ENCODE measurements around the gene APOL6.
"Not testable (repeated sequence)": the region's sequence is repeated elsewhere in the genome, so short reads cannot be mapped to it uniquely, and the experiment has no call there.

Gene APOL6

DNA sequence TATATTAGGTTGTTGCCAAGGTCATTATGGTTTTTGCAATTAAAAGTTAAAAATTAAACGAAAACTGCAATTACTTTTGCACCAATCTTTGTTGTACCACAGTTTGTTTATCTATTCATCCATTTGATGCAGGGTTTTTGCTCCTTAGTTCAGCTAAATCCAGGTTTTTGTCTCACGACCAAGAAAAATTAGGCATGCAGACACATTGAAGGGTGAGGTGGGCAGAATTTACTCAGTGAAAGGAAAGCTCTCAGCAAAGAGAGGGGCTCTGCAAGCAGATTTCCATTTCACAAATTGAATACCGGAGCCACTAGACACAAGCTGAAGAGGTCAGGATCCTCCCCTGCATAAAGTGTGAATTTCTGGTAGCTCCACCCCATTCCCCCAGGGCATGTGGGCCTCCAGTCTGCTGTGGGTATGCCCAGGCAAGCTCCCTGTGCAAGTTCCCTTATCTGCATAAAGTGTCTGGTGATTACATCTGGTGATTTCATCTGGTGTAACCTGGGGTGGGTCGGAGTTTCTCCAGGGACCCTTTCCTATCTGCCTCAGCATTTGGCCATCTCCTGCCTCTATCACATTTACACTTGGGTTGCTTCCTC, 33.3 kb downstream of the APOL6 start:
- no peak for DNase-seq

DNA sequence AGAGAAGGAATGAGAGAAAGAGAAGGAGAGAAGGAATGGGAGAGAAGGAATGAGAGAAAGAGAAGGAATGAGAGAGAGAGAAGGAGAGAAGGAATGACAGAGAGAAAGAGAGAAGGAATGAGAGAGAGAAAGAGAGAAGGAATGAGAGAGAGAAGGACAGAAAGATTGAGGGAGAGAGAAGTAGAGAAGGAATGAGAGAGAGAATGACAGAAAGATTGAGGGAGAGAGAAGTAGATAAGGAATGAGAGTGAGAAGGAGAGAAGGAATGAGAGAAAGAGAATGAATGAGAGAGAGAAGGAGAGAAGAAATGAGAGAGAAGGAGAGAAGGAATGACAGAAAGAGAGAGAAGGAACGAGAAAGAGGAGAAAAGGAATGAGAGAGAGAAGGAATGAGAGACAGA, 35.3 kb downstream of the APOL6 start:
- DNase-seq = no peak

DNA sequence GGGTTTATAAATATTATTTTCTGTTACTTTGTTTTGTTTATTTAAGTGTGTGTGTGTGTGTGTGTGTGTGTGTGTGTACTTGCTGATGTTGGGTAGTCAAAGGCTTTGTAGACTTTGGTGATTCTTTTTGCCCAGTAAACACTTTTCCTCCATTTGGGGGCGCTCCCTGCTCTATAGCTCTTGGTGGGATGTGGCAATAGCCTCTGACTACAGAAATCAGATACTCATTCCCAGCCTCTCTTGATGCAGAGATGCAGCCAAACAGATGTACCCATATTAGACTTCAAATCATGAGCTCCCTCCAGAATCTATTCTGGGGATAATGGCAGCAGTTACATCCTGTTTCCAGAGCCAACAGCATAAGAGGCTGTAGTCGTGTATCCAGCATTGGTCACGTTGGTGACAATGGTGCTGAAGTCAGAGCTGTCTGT, 36.0 kb downstream of the APOL6 start:
- DNase-seq = peak; percentile 41

DNA sequence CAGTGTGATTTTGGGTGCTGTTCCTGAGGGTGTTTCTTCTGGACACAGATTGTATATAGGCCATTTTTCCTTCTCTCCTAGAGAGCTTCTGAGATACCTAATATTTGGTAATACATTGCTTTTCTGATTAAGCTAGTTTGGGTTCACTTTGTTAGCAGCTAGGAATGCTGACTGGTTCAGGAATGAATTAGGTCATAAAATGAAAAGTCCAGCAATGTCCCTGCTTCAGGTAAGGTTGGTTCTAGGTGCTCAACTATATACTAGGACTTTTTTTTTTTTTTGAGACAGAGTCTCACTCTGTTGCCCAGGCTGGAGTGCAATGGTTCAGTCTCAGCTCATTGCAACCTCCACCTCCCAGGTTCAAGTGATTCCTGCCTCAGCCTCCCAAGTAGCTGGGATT, 36.5 kb downstream of the APOL6 start:
- no peak for DNase-seq

DNA sequence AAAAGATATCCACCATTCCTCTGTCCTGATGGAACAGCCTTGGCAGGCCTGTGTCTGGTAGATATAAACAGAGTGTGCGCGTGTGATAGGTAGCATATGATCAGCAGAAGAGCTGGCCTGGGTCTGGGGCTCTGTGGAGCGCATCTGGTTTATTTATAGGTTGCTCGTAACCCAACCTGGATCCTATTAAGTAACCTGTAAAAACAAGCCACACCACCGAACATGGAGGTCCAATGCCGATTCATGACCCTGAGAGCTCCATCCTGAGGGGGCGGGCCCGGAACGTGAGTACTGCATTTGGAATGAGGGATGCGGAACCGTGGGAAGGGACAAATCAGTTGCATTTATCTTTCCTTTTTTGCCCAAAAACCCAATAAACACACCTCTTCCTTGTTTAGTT, 37.5 kb downstream of the APOL6 start:
- DNase-seq = peak; percentile 41

DNA sequence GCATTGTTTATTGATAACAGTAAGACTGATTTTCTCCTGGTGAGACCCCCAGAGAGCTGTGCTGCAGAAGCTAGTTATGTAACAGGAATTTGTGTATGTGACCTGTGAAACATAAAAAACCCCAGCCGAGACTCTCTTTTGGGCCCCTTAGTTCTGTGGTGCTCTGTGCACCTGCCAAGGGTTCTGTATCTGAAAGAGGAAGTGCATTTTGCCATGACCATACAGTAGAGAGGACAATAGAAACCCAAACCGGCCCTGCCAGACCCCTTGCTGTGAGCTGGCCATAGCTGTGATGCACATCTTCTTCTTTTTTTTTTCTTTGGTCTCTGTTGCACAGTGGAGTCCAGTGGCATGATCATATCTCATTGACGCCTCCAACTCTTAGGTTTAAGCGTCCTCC, 38.1 kb downstream of the APOL6 start:
- DNase-seq = no peak

DNA sequence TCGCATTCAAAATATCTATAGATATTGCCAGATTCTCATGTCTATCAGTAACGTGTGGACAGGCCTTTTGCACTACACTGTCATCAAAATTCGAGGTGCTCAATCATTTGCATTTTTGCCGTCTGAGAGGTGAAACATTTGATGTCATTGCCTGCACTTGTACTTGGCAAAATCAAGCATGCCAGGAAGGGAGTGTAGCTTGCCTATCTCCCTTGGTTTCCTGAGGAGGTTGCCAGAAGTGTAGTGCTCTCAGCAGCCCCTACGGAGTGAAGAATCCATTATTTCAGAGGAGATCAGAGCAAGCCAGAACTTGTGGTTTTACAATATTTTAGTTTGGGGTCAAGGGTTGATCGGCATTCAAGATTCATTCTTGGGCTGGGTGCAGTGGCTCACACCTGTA, 39.2 kb downstream of the APOL6 start:
- no peak for DNase-seq

DNA sequence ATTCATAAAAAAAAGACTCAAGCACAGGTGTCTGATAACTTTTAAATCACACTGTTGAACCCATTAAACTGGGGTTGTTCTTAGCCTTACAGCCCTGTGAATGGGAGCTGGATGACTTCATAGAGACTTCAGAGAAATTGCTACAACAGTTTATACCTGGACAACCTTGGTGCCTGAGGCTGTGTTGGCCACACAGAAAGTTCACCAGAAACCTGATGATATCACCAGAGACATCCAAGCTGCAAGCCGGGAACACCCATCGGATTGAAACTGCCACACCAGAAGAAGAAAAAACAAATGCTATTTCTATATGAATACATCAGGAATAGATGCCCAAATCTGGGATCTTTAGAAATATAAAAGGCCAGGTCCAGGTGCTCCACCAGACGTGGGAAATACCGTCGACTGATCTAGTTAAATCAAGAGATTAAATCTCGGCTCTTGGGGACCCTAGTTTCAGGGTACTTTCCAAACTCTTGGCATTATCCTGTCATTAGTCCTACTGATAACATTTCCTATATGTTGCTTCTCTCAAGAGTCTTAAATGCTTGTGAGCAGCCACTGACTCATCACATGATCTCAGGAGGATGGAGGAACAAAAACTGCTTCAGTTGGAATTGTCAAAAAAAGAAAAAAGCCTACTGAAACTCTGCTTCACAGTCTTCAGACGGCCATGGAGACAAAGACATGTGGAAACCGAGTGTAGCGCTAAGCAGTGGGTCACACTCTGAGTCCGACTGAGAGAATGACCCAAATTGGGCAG, 40.8 kb downstream of the APOL6 start:
- DNase-seq = peak; percentile 25

DNA sequence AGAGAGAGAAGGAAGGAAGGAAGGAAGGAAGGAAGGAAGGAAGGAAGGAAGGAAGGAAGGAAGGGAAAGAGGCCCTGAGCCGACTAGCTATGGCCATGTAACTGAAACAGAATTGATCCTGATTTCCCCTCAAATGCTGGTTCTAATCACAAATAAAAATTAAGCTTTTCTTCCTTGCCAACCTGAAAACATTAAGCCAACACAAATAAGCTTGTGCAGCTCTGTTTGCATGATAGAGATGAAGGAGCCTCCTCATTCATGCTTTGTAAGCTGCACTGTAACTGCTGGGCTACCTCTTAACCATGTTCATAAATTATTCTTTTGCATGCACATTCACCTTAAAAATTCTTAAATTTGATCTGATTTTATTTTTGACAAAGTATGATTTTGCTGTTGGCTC, 41.8 kb downstream of the APOL6 start:
- no peak for DNase-seq

DNA sequence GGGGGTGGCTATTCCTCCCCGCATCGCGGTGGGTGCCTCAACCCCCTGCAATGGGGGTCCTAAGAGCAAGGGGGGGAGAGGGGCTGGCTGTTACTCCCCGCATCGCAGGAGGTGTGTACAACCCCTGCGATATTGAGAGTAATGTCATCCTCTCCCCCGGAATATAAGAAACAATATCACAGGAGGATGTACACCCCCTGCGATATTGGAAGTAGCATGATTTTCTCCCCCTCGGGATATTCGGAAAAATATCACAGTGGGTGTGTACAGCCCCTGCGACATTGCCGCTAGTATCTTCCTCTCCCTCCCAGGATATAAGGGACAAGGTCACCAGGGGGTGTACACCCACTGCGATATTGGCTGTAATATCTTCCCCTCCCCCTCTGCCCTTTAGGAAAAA, 47.0 kb downstream of the APOL6 start:
- no peak for DNase-seq

DNA sequence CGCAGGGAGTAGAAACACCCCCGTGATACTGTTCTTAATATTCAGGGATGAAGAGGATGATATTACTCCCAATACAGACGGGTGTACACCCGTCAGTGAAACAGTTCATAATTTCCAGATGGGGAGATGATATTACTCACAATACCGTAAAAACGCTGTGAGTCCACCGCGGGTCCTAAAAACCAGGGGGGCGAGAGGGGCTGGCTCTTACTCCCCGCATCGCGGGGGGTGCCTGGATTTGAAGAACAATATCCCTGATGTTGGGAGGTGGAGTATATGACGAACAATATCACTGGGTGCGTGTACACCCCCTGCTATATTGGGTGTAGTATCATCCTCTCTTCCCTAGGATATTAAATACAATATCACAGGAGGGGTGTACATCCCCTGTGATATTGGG, 48.9 kb downstream of the APOL6 start:
- DNase-seq = no peak

DNA sequence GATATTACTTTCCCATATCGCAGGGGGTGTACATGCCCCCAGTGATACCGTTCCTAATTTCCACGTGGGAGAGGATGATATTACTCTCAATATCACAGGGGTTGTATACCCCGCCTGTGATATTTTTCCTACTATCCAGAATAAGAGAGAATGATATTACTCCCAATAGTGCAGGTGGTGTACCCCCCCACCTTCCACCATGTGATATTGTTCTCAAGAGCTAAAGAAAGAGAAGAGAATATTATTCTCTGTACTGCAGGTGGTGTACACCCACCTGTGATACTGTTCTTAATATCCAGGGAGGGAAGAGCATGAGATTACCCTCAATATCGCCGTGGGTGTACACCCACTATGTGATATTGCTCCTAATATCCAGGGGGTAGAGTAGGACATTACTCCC, 51.6 kb downstream of the APOL6 start:
- not testable (repeated sequence) for DNase-seq

DNA sequence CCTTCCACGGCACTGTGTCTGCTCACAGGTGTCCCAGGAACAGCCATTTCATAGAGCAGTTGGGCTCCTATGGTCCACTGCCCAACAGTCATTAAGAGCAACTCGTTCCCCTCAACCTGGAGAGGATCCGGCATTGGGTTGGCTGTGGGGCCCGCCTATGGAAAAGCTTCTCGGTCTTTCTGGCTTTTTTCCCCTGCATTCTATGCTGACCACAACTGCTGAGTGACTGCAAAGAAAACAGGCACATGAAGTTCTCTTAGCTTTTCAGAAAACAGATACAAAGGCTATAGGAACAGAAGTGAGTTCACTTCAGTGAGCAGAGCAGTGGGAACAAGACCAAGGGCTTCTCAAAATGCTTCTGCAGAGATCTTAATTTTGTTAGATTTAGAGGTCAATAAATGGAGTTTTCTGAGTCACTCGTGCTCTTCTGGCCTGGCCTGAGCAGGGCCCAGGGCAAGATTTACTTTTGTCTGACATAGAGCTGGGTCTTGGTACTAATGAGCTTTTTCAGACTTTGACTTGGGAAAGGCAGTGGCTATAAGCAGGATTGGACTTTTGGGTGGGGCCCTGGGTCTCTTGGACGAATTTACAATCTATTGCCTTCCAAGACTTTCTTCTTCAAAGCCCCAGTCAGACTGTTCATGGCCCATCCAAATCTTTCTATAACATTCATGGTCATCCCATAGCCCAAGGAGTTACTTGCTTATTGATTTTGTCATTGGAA, 55.8 kb downstream of the APOL6 start:
- no peak for DNase-seq

DNA sequence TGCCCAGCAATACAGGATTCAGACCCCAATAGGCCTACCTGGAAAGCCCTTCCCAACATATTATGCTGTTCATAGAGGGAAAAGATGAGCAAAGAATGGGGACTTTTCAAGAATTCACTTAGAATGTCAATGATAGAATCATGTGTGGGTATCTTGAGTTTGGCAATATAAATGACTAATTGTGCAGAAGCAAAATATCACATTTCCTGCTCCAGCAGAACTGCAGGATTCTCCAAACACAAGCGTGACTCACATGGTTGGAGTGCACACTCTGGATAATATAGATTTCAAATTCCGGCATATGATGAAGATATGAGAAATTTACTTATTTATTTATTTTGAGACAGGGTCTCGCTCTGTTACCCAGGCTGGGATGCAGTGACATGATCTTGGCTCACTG, 56.9 kb downstream of the APOL6 start:
- peak; percentile 92 for DNase-seq

DNA sequence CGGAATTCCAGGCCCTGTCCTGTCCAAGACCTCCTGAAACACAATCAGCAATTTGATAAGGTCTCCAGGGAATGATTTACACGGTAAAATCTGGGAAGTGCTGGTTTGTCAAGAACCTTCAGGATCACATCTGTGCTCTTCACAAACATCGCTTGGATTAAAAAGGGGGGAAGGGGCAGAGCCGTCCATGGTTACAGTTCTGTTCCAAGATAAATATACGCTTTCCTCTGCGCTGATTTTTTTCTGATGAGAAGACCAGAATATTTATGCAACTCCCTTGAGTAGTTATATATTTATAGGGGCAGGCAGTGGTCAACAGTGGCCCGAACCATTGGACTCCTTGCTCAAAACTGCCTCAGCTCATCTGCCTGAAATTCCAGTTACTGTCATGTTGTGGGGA, 60.2 kb downstream of the APOL6 start:
- DNase-seq = peak; percentile 28

DNA sequence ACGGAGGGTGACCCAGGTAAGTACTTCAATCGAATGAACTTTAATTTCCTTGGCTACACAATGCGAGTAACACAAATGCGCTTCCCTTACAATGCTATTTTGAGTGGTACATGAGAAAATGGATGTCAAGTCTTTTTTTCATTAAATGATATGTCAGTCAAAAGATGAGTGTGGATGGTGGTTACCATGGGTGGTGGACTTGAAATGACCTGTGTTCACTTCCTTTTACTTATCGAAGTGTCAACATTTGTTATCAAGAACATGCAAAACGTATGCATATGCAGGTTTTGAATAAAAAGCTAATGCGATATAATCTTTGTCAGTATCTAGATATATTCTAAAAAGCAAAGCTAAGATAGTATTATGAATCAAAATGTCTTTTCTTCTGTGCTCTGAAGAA, 60.7 kb downstream of the APOL6 start:
- no peak for DNase-seq

DNA sequence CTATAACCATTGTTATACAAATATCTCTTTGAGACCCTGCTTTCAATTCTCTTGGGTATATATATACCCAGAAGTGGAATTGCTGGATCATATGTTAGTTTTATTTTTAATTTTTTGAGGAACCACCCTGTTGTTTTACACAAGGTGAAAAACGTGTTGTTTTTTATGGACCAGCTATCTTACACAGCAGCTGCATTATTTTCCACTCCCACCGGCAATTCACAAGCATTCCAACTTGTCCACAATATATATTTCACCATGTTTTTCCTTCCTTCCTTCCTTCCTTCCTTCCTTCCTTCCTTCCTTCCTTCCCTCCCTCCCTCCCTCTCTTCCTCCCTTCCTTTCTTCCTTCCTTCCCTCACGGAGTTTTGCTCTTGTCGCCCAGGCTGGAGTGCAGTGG, 63.1 kb downstream of the APOL6 start:
- DNase-seq = no peak

DNA sequence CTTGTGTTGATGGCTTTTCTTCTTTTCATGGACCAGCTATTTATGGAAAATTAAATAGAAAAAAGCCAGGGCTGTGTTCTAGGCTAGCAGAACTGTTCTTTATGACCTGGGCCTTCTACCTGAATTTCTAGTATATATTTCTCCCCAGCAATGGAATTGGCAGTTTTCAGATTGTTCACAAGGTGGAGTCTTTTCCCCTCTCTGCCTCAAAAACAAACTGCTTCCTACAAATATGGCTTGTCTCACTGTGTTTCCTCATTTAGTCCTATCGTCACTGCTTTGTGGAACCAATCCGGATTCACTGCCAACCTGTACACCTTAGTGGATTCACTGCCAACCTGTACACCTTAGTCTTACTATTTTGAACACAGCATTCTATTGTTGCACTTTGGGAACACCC, 64.4 kb downstream of the APOL6 start:
- no peak for DNase-seq

DNA sequence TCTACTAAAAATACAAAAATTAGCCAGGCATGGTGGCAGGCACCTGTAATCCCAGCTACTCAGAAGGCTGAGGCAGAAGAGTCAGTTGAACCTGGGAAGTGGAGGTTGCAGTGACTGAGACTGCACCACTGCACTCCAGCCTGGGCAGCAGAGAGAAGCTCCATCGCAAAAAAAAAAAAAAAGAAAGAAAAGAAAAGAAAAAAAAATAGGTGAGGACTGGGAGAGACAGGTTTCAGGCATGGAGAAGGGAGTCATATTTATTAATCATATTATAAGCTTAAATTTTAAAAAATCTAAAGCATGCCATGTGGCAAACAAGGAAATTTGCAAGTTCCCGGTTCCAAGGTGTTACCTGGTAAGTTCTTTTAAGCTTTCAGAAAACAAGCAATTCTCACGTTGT, 69.3 kb downstream of the APOL6 start, which contains the start of gene APOL5:
Gene APOL5, plus strand, starts transcription at position 301 of the 400 bp plus-strand sequence. Its CDS starts 0 bp downstream, at position 301.
- DNase-seq = no peak
